BLaER1 (cell line): ENCODE measurements around the gene VPS13D.

ENCODE experiments used
- H3K27ac ChIP-seq: shearing (Covaris generic); formaldehyde crosslinking; 2 replicates; pipeline ENCODE4 v1.8.1; 2022
- H3K27me3 ChIP-seq: shearing (Covaris generic); formaldehyde crosslinking; 2 replicates; pipeline ENCODE4 v1.8.1; 2022
- H3K36me3 ChIP-seq: shearing (Covaris generic); formaldehyde crosslinking; 2 replicates; pipeline ENCODE4 v1.8.1; 2022
- H3K4me1 ChIP-seq: shearing (Covaris generic); formaldehyde crosslinking; 2 replicates; pipeline ENCODE4 v1.8.1; 2022
- H3K4me2 ChIP-seq: shearing (Covaris generic); formaldehyde crosslinking; 2 replicates; pipeline ENCODE4 v1.8.1; 2022
- H3K4me3 ChIP-seq: shearing (Covaris generic); formaldehyde crosslinking; 2 replicates; pipeline ENCODE4 v1.8.1; 2022
- H3K9ac ChIP-seq: shearing (Covaris generic); formaldehyde crosslinking; 2 replicates; pipeline ENCODE4 v1.8.1; 2022
- H3K9me3 ChIP-seq: shearing (Covaris generic); formaldehyde crosslinking; 2 replicates; pipeline ENCODE4 v1.8.1; 2022
- H4K20me1 ChIP-seq: shearing (Covaris generic); formaldehyde crosslinking; 2 replicates; pipeline ENCODE4 v1.8.1; 2022
- Cebpa-rat ChIP-seq: shearing (Covaris generic); IDR thresholded peaks from 2 replicates; pipeline ENCODE4 v1.8.1; 2022

Gene VPS13D

GRCh38 chr1:12229386-12229834 is 420 bp upstream of the VPS13D start:
- Histone ChIP-seq H3K36me3 (peaks cover under 1% of the 10 kb centered on the region; the same call in 1 of the 2 replicates), H4K20me1 (peaks cover 43% of the 10 kb centered on the region), H3K27me3 (no peaks in the 10 kb centered on the region), H3K4me3 (peak overlapping the region; percentile 100; the same call in 1 of the 2 replicates), H3K27ac (no peak overlapping the region), H3K4me1 (peaks cover 11% of the 10 kb centered on the region), H3K9me3 (peaks cover 3% of the 10 kb centered on the region), H3K4me2 (no peak overlapping the region), H3K9ac (no peak overlapping the region)
- no peak for TF ChIP-seq Cebpa-rat

GRCh38 chr1:12230549-12231275 is 882 bp downstream of the VPS13D start:
- H4K20me1 ChIP-seq: peaks cover 43% of the 10 kb centered on the region

GRCh38 chr1:12231276-12231595 is 1.4 kb downstream of the VPS13D start:
- Histone ChIP-seq H4K20me1 (peaks cover 43% of the 10 kb centered on the region), H3K4me1 (peaks cover 11% of the 10 kb centered on the region), H3K27me3 (no peaks in the 10 kb centered on the region), H3K36me3 (peaks cover 17% of the 10 kb centered on the region), H3K4me2 (peak overlapping the region; percentile 95), H3K27ac (no peak overlapping the region), H3K4me3 (peak overlapping the region; percentile 100), H3K9me3 (no peaks in the 10 kb centered on the region), H3K9ac (peak overlapping the region; percentile 94)
- no peak for TF ChIP-seq Cebpa-rat

More at GRCh38 chr1:12230549-12231275, 882 bp downstream of the VPS13D start:
- Histone ChIP-seq H3K27me3 (no peaks in the 10 kb centered on the region), H3K4me1 (peaks cover 11% of the 10 kb centered on the region), H3K9ac (peak overlapping the region; percentile 94), H3K36me3 (peaks cover 13% of the 10 kb centered on the region), H3K4me2 (peak overlapping the region; percentile 95), H3K27ac (peak overlapping the region; percentile 92), H3K4me3 (peak overlapping the region; percentile 100), H3K9me3 (no peaks in the 10 kb centered on the region)
- TF ChIP-seq Cebpa-rat: no peak

- H3K9me3 ChIP-seq: no peaks in the 10 kb centered on the region
- H3K36me3 ChIP-seq: peaks cover 25% of the 10 kb centered on the region
- H3K9ac ChIP-seq: no peak overlapping the region
- no peak for TF ChIP-seq Cebpa-rat
- no peaks in the 10 kb centered on the region for H3K27me3 ChIP-seq
- H3K4me1 ChIP-seq: peaks cover 11% of the 10 kb centered on the region
- no peak overlapping the region for H3K4me2 ChIP-seq
- no peak overlapping the region for H3K4me3 ChIP-seq
- H3K27ac ChIP-seq: no peak overlapping the region
- H4K20me1 ChIP-seq: peaks cover 43% of the 10 kb centered on the region
Observed at GRCh38 chr1:12232221-12232620, 2.4 kb downstream of the VPS13D start.

- H3K4me2 ChIP-seq: no peak overlapping the region
- no peak for TF ChIP-seq Cebpa-rat
- H4K20me1 ChIP-seq: peaks cover 16% of the 10 kb centered on the region
- H3K4me3 ChIP-seq: no peak overlapping the region
- H3K27ac ChIP-seq: no peak overlapping the region
- H3K27me3 ChIP-seq: no peaks in the 10 kb centered on the region
- no peaks in the 10 kb centered on the region for H3K9me3 ChIP-seq
- H3K36me3 ChIP-seq: peaks cover 94% of the 10 kb centered on the region
- H3K9ac ChIP-seq: no peak overlapping the region
- H3K4me1 ChIP-seq: no peaks in the 10 kb centered on the region
Observed at GRCh38 chr1:12244078-12244477, 14.2 kb downstream of the VPS13D start.

GRCh38 chr1:12244585-12244984 is 14.8 kb downstream of the VPS13D start:
- H3K4me2 ChIP-seq: no peak overlapping the region
- H3K36me3 ChIP-seq: peaks cover 94% of the 10 kb centered on the region
- H3K4me3 ChIP-seq: no peak overlapping the region
- H3K9ac ChIP-seq: no peak overlapping the region
- H3K27ac ChIP-seq: no peak overlapping the region
- H4K20me1 ChIP-seq: peaks cover 11% of the 10 kb centered on the region
- no peaks in the 10 kb centered on the region for H3K4me1 ChIP-seq
- no peaks in the 10 kb centered on the region for H3K27me3 ChIP-seq
- H3K9me3 ChIP-seq: no peaks in the 10 kb centered on the region
- no peak for TF ChIP-seq Cebpa-rat

GRCh38 chr1:12245116-12245515 is 15.3 kb downstream of the VPS13D start:
- TF ChIP-seq Cebpa-rat: no peak
- no peaks in the 10 kb centered on the region for H3K9me3 ChIP-seq
- no peak overlapping the region for H3K4me2 ChIP-seq
- no peak overlapping the region for H3K27ac ChIP-seq
- peaks cover 94% of the 10 kb centered on the region for H3K36me3 ChIP-seq
- H3K9ac ChIP-seq: no peak overlapping the region
- peaks cover 7% of the 10 kb centered on the region; the same call in 1 of the 2 replicates for H4K20me1 ChIP-seq
- H3K4me3 ChIP-seq: no peak overlapping the region
- H3K27me3 ChIP-seq: no peaks in the 10 kb centered on the region
- no peaks in the 10 kb centered on the region for H3K4me1 ChIP-seq

GRCh38 chr1:12245733-12246132 is 15.9 kb downstream of the VPS13D start:
- Histone ChIP-seq H3K36me3 (peaks cover 98% of the 10 kb centered on the region), H3K9me3 (no peaks in the 10 kb centered on the region), H3K27me3 (no peaks in the 10 kb centered on the region), H4K20me1 (peaks cover 7% of the 10 kb centered on the region; the same call in 1 of the 2 replicates), H3K4me1 (no peaks in the 10 kb centered on the region), H3K27ac (no peak overlapping the region), H3K4me2 (no peak overlapping the region), H3K4me3 (no peak overlapping the region), H3K9ac (no peak overlapping the region)
- no peak for TF ChIP-seq Cebpa-rat

GRCh38 chr1:12246584-12246983 is 16.8 kb downstream of the VPS13D start:
- H3K9ac ChIP-seq: no peak overlapping the region
- no peaks in the 10 kb centered on the region for H3K9me3 ChIP-seq
- H3K27me3 ChIP-seq: no peaks in the 10 kb centered on the region
- TF ChIP-seq Cebpa-rat: no peak
- H3K36me3 ChIP-seq: peaks cover 97% of the 10 kb centered on the region
- H3K4me2 ChIP-seq: no peak overlapping the region
- no peak overlapping the region for H3K4me3 ChIP-seq
- H3K4me1 ChIP-seq: no peaks in the 10 kb centered on the region
- H4K20me1 ChIP-seq: 0 out of 2 replicates have a peak, but pooled peaks cover 7% of the 10 kb centered on the region
- no peak overlapping the region for H3K27ac ChIP-seq

- no peak for TF ChIP-seq Cebpa-rat
- H3K36me3 ChIP-seq: peaks cover 95% of the 10 kb centered on the region
- no peak overlapping the region for H3K4me3 ChIP-seq
- no peak overlapping the region for H3K4me2 ChIP-seq
- H3K9me3 ChIP-seq: no peaks in the 10 kb centered on the region
- no peaks in the 10 kb centered on the region for H3K27me3 ChIP-seq
- no peak overlapping the region for H3K9ac ChIP-seq
- no peaks in the 10 kb centered on the region for H4K20me1 ChIP-seq
- no peaks in the 10 kb centered on the region for H3K4me1 ChIP-seq
- H3K27ac ChIP-seq: no peak overlapping the region
Observed at GRCh38 chr1:12249181-12249580, 19.4 kb downstream of the VPS13D start.
